CD4-positive, alpha-beta T cell treated with Interleukin-15 for 4 hours (primary cell): ENCODE data around the gene PXDN.

ENCODE experiments used
- DNase-seq: peaks from one replicate; pipeline ENCODE4 v3.0.0-alpha.2; 2020; ENCODE audit warnings: low spot score

The PXDN gene

GRCh38 chr2:1594373-1595171 is 149.7 kb downstream of the PXDN start:
- DNase-seq, result no peak

GRCh38 chr2:1594123-1594372 is 150.3 kb downstream of the PXDN start:
- DNase-seq, result no peak

- no peak for DNase-seq
Observed at GRCh38 chr2:1593371-1594122, 150.8 kb downstream of the PXDN start.

GRCh38 chr2:1591978-1592907 is 152.1 kb downstream of the PXDN start:
- DNase-seq, result no peak

DNA sequence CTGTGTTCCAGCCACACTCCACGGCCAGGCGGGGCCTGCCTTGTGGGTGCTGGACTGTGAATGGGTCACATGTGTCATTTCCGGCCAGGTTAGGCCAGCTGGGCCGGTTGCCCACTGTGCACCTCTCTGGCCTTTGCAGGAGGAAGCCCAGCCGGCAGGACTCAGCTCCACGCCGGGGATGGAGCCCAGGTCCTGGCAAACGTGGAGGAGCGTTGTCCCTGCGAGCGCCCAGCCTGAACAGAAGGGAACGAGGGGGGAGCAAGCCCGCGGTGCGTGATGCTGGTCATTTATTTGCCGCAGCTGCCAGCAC is 152.9 kb downstream of the PXDN start:
- no peak for DNase-seq

DNA sequence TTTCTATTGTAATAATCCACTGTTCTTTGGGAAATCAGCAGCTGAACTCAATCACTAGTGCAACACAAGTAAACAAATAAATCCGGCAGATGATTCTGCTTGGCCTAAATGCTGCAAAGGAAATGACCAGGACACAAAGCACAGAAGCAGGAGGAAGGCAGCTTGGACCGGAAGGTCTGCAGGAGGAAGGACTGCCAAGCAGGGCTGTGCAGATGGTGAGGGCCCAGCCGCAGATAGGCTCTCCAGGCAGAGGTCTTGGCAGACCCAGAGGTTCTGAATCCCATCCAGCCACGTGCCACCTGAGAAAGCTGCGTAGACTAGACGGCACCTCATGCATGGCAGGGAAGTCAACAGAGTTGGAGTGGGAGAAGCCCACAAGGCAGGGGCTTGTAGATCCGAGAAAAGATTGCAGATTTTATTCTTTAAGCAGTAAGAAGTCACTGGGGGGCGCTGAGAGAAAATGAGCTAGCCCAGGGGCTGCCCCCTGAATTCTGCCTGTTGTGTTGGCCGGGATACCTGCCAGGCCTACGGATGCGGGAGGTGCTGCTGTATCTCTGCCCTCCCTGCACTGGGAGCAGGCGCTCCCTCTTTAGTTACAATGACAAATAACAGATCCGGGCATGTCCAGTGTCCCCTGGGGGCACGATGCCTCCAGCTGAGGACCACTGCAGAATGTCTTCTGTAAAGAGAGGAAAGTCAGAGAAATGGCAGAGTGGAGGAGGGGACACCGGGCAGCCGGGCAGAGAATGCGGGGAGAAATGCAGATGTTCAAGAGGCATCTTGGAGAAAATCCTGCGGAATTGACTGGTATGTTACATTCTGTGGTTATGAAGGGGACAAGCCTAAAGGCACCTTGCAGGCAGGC is 153.5 kb downstream of the PXDN start:
- DNase-seq, result no peak

GRCh38 chr2:1588978-1589621 is 155.2 kb downstream of the PXDN start:
- no peak for DNase-seq

GRCh38 chr2:1588051-1588977 is 156.0 kb downstream of the PXDN start:
- DNase-seq, result no peak

- no peak for DNase-seq
Observed at GRCh38 chr2:1586923-1587840, 157.1 kb downstream of the PXDN start.

DNA sequence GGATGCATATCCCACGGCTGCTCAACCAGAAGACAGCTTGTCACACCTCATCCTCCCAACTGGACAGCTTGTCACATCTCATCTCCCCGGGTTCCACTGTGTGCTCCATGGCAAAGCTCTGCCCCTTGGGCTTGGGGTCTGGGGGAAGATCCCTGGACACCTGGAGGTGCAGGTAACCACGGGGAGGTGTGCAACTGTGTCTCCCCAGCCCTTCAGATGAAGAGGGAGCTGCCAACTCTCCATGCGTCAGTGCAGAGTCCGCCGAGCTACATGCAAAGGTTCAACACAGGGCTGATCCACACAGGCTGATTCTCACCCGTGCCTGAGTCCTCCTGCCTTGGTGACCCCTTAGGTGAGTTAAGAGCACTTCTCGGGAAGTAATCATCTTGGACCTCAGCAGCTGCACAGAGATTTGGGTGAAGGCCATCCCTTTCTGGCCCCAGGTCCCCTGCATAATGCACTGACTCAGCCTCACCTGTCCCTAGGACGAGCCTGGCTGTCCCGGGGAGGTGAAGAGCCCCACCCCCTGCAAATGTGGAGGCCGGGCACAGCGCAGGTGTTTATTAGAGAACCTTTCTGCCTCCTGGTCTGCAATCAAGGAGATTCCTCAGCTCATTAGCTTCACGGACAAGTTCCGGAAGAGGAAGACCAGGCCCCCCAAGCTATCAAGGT is 157.9 kb downstream of the PXDN start:
- DNase-seq, result no peak

- DNase-seq, result no peak
Observed at GRCh38 chr2:1585635-1586034, 158.7 kb downstream of the PXDN start.

GRCh38 chr2:1584691-1585485 is 159.4 kb downstream of the PXDN start:
- no peak for DNase-seq

DNA sequence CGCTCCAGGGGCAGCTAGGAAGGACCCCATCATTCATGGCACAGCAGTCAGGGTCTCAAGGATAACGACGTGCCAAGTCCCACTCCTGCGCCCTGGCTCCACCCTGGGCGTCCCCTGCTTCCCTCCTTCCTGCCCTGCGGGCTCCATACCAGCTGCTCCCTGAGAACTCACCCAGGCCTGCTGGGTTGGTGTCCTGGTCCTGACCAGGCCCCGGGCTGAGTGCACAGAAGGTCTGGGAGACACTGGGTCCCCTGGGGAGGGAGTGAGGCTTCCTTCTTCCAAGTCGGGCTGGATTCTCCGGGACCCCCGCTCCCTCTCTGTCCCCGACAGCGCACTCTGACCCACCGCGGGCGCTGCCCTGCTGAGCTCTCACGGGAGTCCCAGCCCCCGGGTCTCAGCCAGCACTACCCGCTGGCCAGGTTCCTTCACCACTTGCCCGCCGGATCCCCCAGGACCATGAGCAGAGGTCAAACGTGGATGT is 160.2 kb downstream of the PXDN start:
- no peak for DNase-seq

- no peak for DNase-seq
Observed at GRCh38 chr2:1582891-1583341, 161.4 kb downstream of the PXDN start.

DNA sequence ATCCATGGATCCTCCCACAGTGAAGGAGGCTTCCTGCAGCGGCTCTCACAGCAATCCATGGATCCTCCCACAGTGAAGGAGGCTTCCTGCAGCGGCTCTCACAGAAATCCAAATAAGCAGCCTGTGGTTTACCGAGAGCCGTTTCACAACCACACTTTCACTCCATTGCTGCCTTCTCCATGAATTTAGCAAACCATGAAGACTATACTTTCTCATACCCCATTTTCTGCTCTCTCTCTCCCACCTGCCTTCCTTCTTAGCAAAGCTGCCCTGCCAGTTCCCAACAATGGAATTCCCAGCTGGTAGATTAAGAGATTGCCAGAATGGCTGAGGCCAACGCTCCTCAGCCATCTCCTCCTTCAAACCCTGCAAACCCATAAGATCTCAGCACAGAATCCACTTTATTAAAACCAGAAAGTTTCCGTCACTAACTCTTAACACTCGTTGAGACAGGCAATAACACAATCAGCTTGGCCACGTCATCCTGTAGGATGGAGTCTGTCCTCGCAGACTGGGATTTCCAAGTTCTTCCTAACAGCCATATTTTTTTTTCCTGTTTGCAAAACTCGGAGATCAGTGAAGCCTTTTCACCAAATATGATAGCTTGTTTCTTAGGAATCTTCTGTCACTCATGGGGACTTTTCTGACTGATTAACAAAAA is 162.2 kb downstream of the PXDN start:
- DNase-seq, result no peak
